HepG2 (cell line): ENCODE data around the gene DNAJC18. TPM values are rescaled to one million over a fixed set of nuclear protein-coding genes. Genes with fewer than 3 reads are reported as not detected.
A peak's percentile ranks its signal among the peaks of the same experiment; 100 is the strongest.

ENCODE experiments used
- AHDC1 ChIP-seq: sonication (generic); formaldehyde crosslinking; IDR thresholded peaks from 2 replicates; pipeline ENCODE4 v1.5.1; 2020; ENCODE audit warnings: mild to moderate bottlenecking, missing genetic modification reagents, borderline replicate concordance
- FOSL2 ChIP-seq: sonication (generic); formaldehyde crosslinking; IDR thresholded peaks from 2 replicates; pipeline ENCODE4 v1.4.0; 2020; ENCODE audit warnings: missing genetic modification reagents
- FOXJ3 ChIP-seq: sonication (generic); formaldehyde crosslinking; IDR thresholded peaks from 2 replicates; pipeline ENCODE4 v1.4.0; 2020; ENCODE audit warnings: missing genetic modification reagents, mild to moderate bottlenecking, borderline replicate concordance
- NCOR1 ChIP-seq: fragments of 200-600 bp; sonication (generic); IDR thresholded peaks from 2 replicates; pipeline ENCODE4 v1.7.0; 2017; ENCODE audit warnings: antibody characterized with exemption, low read length, borderline replicate concordance
- REL ChIP-seq: sonication (generic); formaldehyde crosslinking; conservative IDR thresholded peaks from 2 replicates; pipeline ENCODE4 v1.8.0; 2022; ENCODE audit warnings: mild to moderate bottlenecking, missing genetic modification reagents, moderate library complexity
- REPIN1 ChIP-seq: sonication (generic); formaldehyde crosslinking; IDR thresholded peaks from 2 replicates; pipeline ENCODE4 v1.8.0; 2022; ENCODE audit warnings: missing genetic modification reagents, low read depth, mild to moderate bottlenecking, borderline replicate concordance
- SMAD1 ChIP-seq: sonication (generic); formaldehyde crosslinking; IDR thresholded peaks from 2 replicates; pipeline ENCODE4 v1.4.0; 2020; ENCODE audit warnings: missing genetic modification reagents, low read depth, mild to moderate bottlenecking, borderline replicate concordance
- ZFX ChIP-seq: sonication (generic); formaldehyde crosslinking; IDR thresholded peaks from 2 replicates; pipeline ENCODE4 v1.4.0; 2020; ENCODE audit warnings: mild to moderate bottlenecking, low read depth, missing genetic modification reagents, moderate library complexity
- ZNF263 ChIP-seq: sonication (generic); formaldehyde crosslinking; IDR thresholded peaks from 2 replicates; pipeline ENCODE4 v1.4.0; 2020; ENCODE audit warnings: missing genetic modification reagents
- ZNF318 ChIP-seq: sonication (generic); formaldehyde crosslinking; IDR thresholded peaks from 2 replicates; pipeline ENCODE4 v1.4.0; 2020; ENCODE audit warnings: mild to moderate bottlenecking, missing genetic modification reagents
- ZNF446 ChIP-seq: sonication (generic); formaldehyde crosslinking; IDR thresholded peaks from 2 replicates; pipeline ENCODE4 v1.5.0; 2020; ENCODE audit warnings: mild to moderate bottlenecking, missing genetic modification reagents
- ZNF563 ChIP-seq: sonication (generic); formaldehyde crosslinking; IDR thresholded peaks from 2 replicates; pipeline ENCODE4 v1.8.0; 2022; ENCODE audit warnings: mild to moderate bottlenecking, moderate library complexity, missing genetic modification reagents
- ZNF792 ChIP-seq: IDR thresholded peaks from 2 replicates; pipeline ENCODE4 v1.6.1; 2016
- ZSCAN5A ChIP-seq: sonication (generic); formaldehyde crosslinking; IDR thresholded peaks from 2 replicates; pipeline ENCODE4 v1.8.0; 2022; ENCODE audit warnings: mild to moderate bottlenecking, missing genetic modification reagents, borderline replicate concordance
- polyA plus RNA-seq, 8 experiments: library from polyadenylated mRNA; depleted of rRNA in 3 of 8; stranded (reverse) in 7 of 8; unstranded in 1 of 8; fragments of >200 nt; fragmentation: Illumina TruSeq in 4 of 8; extraction: Trizol in 4 of 8; gene quantifications; 2 replicates each; pipeline versions ENCODE4 v1.2.1 to v1.2.3, GENCODE V29; 2011 to 2016; ENCODE audit warnings: low read depth in 4 of 8, missing spikeins in 1 of 8, mixed read lengths in 1 of 8; ENCODE audit not compliant: insufficient read depth in 1 of 8
- total RNA-seq, 5 experiments: library from RNA; depleted of rRNA; stranded (reverse); fragments of >200 nt; fragmentation: Illumina TruSeq; extraction: Trizol; gene quantifications; 2 replicates each; pipeline ENCODE4 v1.2.3, GENCODE V29; 2016; ENCODE audit warnings: low read depth in 1 of 5

The DNAJC18 gene
- total and polyA plus RNA-seq, 2 of the 13 experiments (the other 11 are each of a cell fraction or from before 2014, with no cell fraction given) = 6.5 to 6.6 TPM

GRCh38 chr5:139383993-139384590 lies 55.2 kb downstream of the DNAJC18 start (continued):
- TF ChIP-seq AHDC1 (CRISPR knock-in tag) = no peak
- TF ChIP-seq ZNF318 = no peak
- TF ChIP-seq REL (CRISPR knock-in tag) = no peak
- TF ChIP-seq ZNF792 (CRISPR knock-in tag) = no peak
- no peak for TF ChIP-seq REPIN1 (CRISPR knock-in tag)
- TF ChIP-seq ZNF263 (CRISPR knock-in tag) = no peak
- TF ChIP-seq ZNF563 (CRISPR knock-in tag) = peak; percentile 37; the same call in 1 of the 2 replicates
- TF ChIP-seq FOXJ3 (CRISPR knock-in tag) = no peak
- peak; percentile 48 for TF ChIP-seq ZFX (CRISPR knock-in tag)
- peak; percentile 76; the same call in 1 of the 2 replicates for TF ChIP-seq ZNF446
- no peak for TF ChIP-seq NCOR1
- TF ChIP-seq ZSCAN5A = 0 out of 2 replicates have a peak, but pooled peaks have one; percentile 32
- no peak for TF ChIP-seq FOSL2 (CRISPR knock-in tag)
- TF ChIP-seq SMAD1 (CRISPR knock-in tag) = no peak
